HEK293 (cell line): Measurements from ENCODE around the gene PSMD2.

Source experiments
- BCL11B ChIP-seq: fragments of 450-650 bp; formaldehyde crosslinking; IDR thresholded peaks from 2 replicates; pipeline ENCODE4 v1.5.1; 2016; ENCODE audit warnings: low read depth, missing biosample characterization, missing genetic modification characterization
- CTCF ChIP-seq: fragments of 450-650 bp; formaldehyde crosslinking; IDR thresholded peaks from 2 replicates; pipeline ENCODE4 v1.5.1; 2016; ENCODE audit warnings: missing biosample characterization, missing genetic modification characterization
- INSM2 ChIP-seq: fragments of 450-650 bp; formaldehyde crosslinking; IDR thresholded peaks from 2 replicates; pipeline ENCODE4 v1.5.1; 2016; ENCODE audit warnings: missing biosample characterization, missing genetic modification characterization
- SP3 ChIP-seq: fragments of 450-650 bp; formaldehyde crosslinking; IDR thresholded peaks from 2 replicates; pipeline ENCODE4 v1.5.1; 2016; ENCODE audit warnings: missing biosample characterization, missing genetic modification characterization
- ZBTB48 ChIP-seq: fragments of 450-650 bp; formaldehyde crosslinking; IDR thresholded peaks from 2 replicates; pipeline ENCODE4 v1.5.1; 2016; ENCODE audit warnings: missing biosample characterization, missing genetic modification characterization
- ZBTB6 ChIP-seq: fragments of 450-650 bp; formaldehyde crosslinking; IDR thresholded peaks from 2 replicates; pipeline ENCODE4 v1.5.1; 2017; ENCODE audit warnings: missing biosample characterization, missing genetic modification characterization
- ZNF23 ChIP-seq: fragments of 450-650 bp; formaldehyde crosslinking; IDR thresholded peaks from 2 replicates; pipeline ENCODE4 v1.5.1; 2016; ENCODE audit warnings: missing biosample characterization, missing genetic modification characterization, borderline replicate concordance
- ZNF558 ChIP-seq: fragments of 450-650 bp; formaldehyde crosslinking; IDR thresholded peaks from 2 replicates; pipeline ENCODE4 v1.5.1; 2016; ENCODE audit warnings: missing biosample characterization, missing genetic modification characterization
- ZNF660 ChIP-seq: fragments of 450-650 bp; IDR thresholded peaks from 2 replicates; pipeline ENCODE4 v1.5.1; 2018; ENCODE audit warnings: missing biosample characterization, mild to moderate bottlenecking, missing genetic modification characterization
- ZNF670 ChIP-seq: fragments of 450-650 bp; formaldehyde crosslinking; IDR thresholded peaks from 2 replicates; pipeline ENCODE4 v1.5.1; 2016; ENCODE audit warnings: missing biosample characterization, missing genetic modification characterization, low read depth
- ZSCAN30 ChIP-seq: fragments of 450-650 bp; IDR thresholded peaks from 2 replicates; pipeline ENCODE4 v1.5.1; 2018; ENCODE audit warnings: missing biosample characterization, mild to moderate bottlenecking, missing genetic modification characterization, moderate library complexity

GRCh38 chr3:184349563-184350470 lies 50.8 kb downstream of the PSMD2 start:
- TF ChIP-seq CTCF (tag by site-specific recombination) = no peak
- TF ChIP-seq INSM2 (tag by site-specific recombination) = no peak
- no peak for TF ChIP-seq ZNF558
- no peak for TF ChIP-seq ZNF660 (tag by site-specific recombination)
- no peak for TF ChIP-seq ZSCAN30 (tag by site-specific recombination)
- no peak for TF ChIP-seq ZBTB6 (tag by site-specific recombination)
- TF ChIP-seq ZBTB48 (tag by site-specific recombination) = no peak
- TF ChIP-seq ZNF670 = no peak
- TF ChIP-seq ZNF23 (tag by site-specific recombination) = no peak
- TF ChIP-seq SP3 = no peak
- no peak for TF ChIP-seq BCL11B (tag by site-specific recombination)
